ENCODE data around the gene MAP3K14. TPM values are rescaled to one million over a fixed set of nuclear protein-coding genes. Genes with fewer than 3 reads are reported as not detected.

MAP3K14 gene
- total RNA-seq, 1 experiment from 2014 or later, result 16.8 TPM

GRCh38 chr17:45364531-45365390, 47.9 kb upstream of the MAP3K14 start:
- no peak overlapping the region for H2AFZ ChIP-seq (ENCODE audit: low read length)

GRCh38 chr17:45363498-45363897, 46.7 kb upstream of the MAP3K14 start:
- H3K4me2 ChIP-seq (ENCODE audit: low read length), result no peak overlapping the region

More at GRCh38 chr17:45364531-45365390, 47.9 kb upstream of the MAP3K14 start:
- Histone ChIP-seq H3K36me3 (ENCODE audit: low read depth, low read length) (no peaks in the 10 kb centered on the region), H3K9me2 (replicated peaks; ENCODE audit: low read length) (no peaks in the 10 kb centered on the region), H3K27me3 (ENCODE audit: low read length) (no peaks in the 10 kb centered on the region), H4K20me1 (ENCODE audit: low read length) (no peaks in the 10 kb centered on the region), H3K4me3 (ENCODE audit: low read length) (no peak overlapping the region), H3K4me1 (ENCODE audit: insufficient read depth, low read length) (no peaks in the 10 kb centered on the region), H3K9me3 (ENCODE audit: low read length) (no peaks in the 10 kb centered on the region), H3K4me2 (ENCODE audit: low read length) (no peak overlapping the region), H3K27ac (ENCODE audit: low read length) (no peak overlapping the region), H3F3A (ENCODE audit: low read length, unreplicated experiment) (no peaks in the 10 kb centered on the region), H3K79me2 (ENCODE audit: low read length) (no peaks in the 10 kb centered on the region), H3K9ac (ENCODE audit: low read length) (no peak overlapping the region)
- no TSS peak for BruUV-seq (replicated peaks)
- ATAC-seq, result no peak; the same call in 1 of the 2 replicates
- ChIA-PET CTCF (no interaction called here), POLR2A (ENCODE audit: unreplicated experiment) (interaction anchor here (0.7 kb wide), 1 partner anchor 69 kb away, joined by 20 read pairs; no protein-coding TSS in a partner anchor)
- intact Hi-C loops (cut with micrococcal nuclease), result no loop called here
- TF ChIP-seq EZH2 (IDR thresholded peaks at IDR 0.05; ENCODE audit: low read length, unreplicated experiment), result no peak
- TF ChIP-seq EZH2phosphoT487 (IDR thresholded peaks at IDR 0.05; ENCODE audit: borderline replicate concordance, low read length), result no peak
- TF ChIP-seq CTCF (conservative IDR thresholded peaks at IDR 0.05; ENCODE audit: low read depth, low read length), result no peak
- DNase-seq, result no peak

More at GRCh38 chr17:45363498-45363897, 46.7 kb upstream of the MAP3K14 start:
- Histone ChIP-seq H3K36me3 (ENCODE audit: low read depth, low read length) (no peaks in the 10 kb centered on the region), H4K20me1 (ENCODE audit: low read length) (no peaks in the 10 kb centered on the region), H3K9ac (ENCODE audit: low read length) (no peak overlapping the region), H3K79me2 (ENCODE audit: low read length) (no peaks in the 10 kb centered on the region), H3K4me3 (ENCODE audit: low read length) (no peak overlapping the region), H3F3A (ENCODE audit: low read length, unreplicated experiment) (no peaks in the 10 kb centered on the region), H2AFZ (ENCODE audit: low read length) (no peak overlapping the region), H3K27me3 (ENCODE audit: low read length) (no peaks in the 10 kb centered on the region), H3K9me3 (ENCODE audit: low read length) (no peaks in the 10 kb centered on the region), H3K9me2 (replicated peaks; ENCODE audit: low read length) (no peaks in the 10 kb centered on the region), H3K4me1 (ENCODE audit: insufficient read depth, low read length) (no peaks in the 10 kb centered on the region), H3K27ac (ENCODE audit: low read length) (no peak overlapping the region)
- DNase-seq (no peak), ATAC-seq (no peak)
- intact Hi-C loops (cut with micrococcal nuclease), result no loop called here
- ChIA-PET POLR2A (ENCODE audit: unreplicated experiment) (no interaction called here), CTCF (no interaction called here)
- no TSS peak for BruUV-seq (replicated peaks)
- TF ChIP-seq CTCF (conservative IDR thresholded peaks at IDR 0.05; ENCODE audit: low read depth, low read length) (no peak), EZH2 (IDR thresholded peaks at IDR 0.05; ENCODE audit: low read length, unreplicated experiment) (no peak), EZH2phosphoT487 (IDR thresholded peaks at IDR 0.05; ENCODE audit: borderline replicate concordance, low read length) (no peak)
